ENCODE measurements around the gene CCNK. TPM values are rescaled to one million over a fixed set of nuclear protein-coding genes. Genes with fewer than 3 reads are reported as not detected.

Gene CCNK
- total RNA-seq, 1 donor: 28.6 TPM

DNA sequence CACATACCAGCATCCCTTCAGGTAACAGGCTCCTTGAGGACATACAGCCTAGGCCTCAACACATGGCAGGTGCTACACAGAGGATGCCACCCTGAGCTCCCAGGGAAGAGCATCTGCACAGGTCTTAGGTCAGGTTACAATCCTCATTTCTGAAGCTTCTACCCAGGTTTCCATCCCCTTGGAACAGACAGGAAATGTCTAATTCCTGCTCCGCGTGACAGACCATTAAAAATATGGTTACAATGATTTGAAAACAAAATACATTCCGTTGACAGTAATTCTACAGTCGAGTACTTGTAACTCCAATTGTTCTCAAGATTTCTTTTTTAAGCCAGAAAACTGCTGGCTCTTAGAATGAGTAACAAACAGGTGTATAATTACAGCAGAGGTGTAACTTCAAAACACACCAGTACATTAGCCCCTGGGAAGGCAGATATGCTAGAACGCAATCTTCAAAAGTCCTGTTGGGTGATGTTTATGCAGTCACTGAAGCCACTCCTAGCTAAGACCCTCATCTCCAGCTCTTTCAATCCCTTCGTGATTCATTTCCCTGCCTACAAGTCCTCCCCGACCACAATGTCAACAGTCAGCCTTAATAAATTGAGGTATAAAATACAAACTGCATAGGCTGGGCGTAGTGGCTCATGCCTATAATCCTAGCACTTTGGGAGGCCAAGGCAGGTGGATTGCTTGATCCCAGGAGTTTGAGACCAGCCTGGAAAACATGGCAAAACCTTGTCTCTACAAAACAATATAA, 12.2 kb upstream of the CCNK start:
- Histone ChIP-seq H3K27ac (ENCODE audit: low read depth, low read length) (no peak overlapping the region), H3K4me3 (ENCODE audit: insufficient read depth, low read length) (no peak overlapping the region), H3K4me2 (ENCODE audit: insufficient read depth, low read length) (no peak overlapping the region), H3K9me3 (ENCODE audit: low read depth, low read length) (no peaks in the 10 kb centered on the region), H3K27me3 (ENCODE audit: insufficient read depth, low read length) (no peaks in the 10 kb centered on the region), H3K4me1 (ENCODE audit: insufficient read depth, low read length) (peaks cover 8% of the 10 kb centered on the region), H2AFZ (ENCODE audit: low read length) (no peak overlapping the region), H3K36me3 (ENCODE audit: insufficient read depth, low read length) (peaks cover 3% of the 10 kb centered on the region), H3K79me2 (ENCODE audit: insufficient read depth, low read length) (peaks cover 86% of the 10 kb centered on the region), H4K20me1 (ENCODE audit: insufficient read depth, low read length) (peaks cover 45% of the 10 kb centered on the region)
- no peak for DNase-seq (ENCODE audit: insufficient read length, low spot score, missing footprints)
- no peak for TF ChIP-seq CTCF (IDR thresholded peaks at IDR 0.05; ENCODE audit: extremely low read depth, low read depth, low read length)

DNA sequence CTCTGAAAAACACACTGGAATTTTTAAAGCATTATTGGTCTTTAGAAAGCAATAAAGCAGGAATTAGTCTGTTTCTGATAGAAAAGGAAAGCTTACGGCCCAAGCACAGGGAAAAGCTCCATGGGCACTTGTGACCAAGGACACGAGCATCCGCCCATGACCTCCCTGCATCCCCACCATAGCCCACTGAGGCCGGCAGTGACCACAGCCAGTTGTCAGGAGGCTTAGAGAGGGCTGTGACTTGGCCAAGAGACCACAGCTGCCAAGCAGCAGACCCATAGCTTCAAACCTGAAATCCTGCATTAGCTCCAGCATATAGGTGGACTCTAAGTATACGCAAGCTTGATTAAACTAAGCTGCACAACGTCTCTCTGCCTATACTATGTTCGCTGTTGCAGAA, 9.5 kb upstream of the CCNK start:
- H3K4me3 ChIP-seq (ENCODE audit: insufficient read depth, low read length): no peak overlapping the region
- H3K4me2 ChIP-seq (ENCODE audit: insufficient read depth, low read length): no peak overlapping the region
- no peak overlapping the region for H3K27ac ChIP-seq (ENCODE audit: low read depth, low read length)
- TF ChIP-seq CTCF (IDR thresholded peaks at IDR 0.05; ENCODE audit: extremely low read depth, low read depth, low read length): no peak
- peaks cover 56% of the 10 kb centered on the region for H4K20me1 ChIP-seq (ENCODE audit: insufficient read depth, low read length)
- H2AFZ ChIP-seq (ENCODE audit: low read length): no peak overlapping the region
- peaks cover 8% of the 10 kb centered on the region for H3K4me1 ChIP-seq (ENCODE audit: insufficient read depth, low read length)
- H3K36me3 ChIP-seq (ENCODE audit: insufficient read depth, low read length): no peaks in the 10 kb centered on the region
- no peaks in the 10 kb centered on the region for H3K27me3 ChIP-seq (ENCODE audit: insufficient read depth, low read length)
- peaks cover 98% of the 10 kb centered on the region for H3K79me2 ChIP-seq (ENCODE audit: insufficient read depth, low read length)
- no peak for DNase-seq (ENCODE audit: insufficient read length, low spot score, missing footprints)
- no peaks in the 10 kb centered on the region for H3K9me3 ChIP-seq (ENCODE audit: low read depth, low read length)

DNA sequence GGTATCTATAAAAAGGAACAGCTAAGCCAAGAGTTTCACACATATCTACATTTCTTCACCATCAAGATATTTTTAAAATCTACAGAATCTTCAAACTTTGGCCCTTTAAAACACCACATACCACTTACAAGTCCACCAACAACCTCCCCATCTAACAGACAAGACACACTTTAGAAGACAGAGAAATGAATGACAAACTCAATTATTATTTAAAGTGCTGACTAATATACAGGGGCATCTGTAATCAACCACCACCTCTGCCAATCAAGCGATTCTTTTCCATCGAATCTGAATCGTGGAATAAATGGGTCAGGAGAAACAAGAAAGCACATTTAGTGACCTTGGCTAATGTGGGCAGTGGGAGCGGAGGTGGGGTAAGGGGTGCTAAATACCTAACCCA, 8.3 kb upstream of the CCNK start:
- Histone ChIP-seq H3K79me2 (ENCODE audit: insufficient read depth, low read length) (peaks cover 99% of the 10 kb centered on the region), H3K27ac (ENCODE audit: low read depth, low read length) (no peak overlapping the region), H2AFZ (ENCODE audit: low read length) (no peak overlapping the region), H3K4me3 (ENCODE audit: insufficient read depth, low read length) (no peak overlapping the region), H3K4me2 (ENCODE audit: insufficient read depth, low read length) (peak overlapping the region; percentile 4), H4K20me1 (ENCODE audit: insufficient read depth, low read length) (peaks cover 55% of the 10 kb centered on the region), H3K9me3 (ENCODE audit: low read depth, low read length) (no peaks in the 10 kb centered on the region), H3K27me3 (ENCODE audit: insufficient read depth, low read length) (no peaks in the 10 kb centered on the region), H3K4me1 (ENCODE audit: insufficient read depth, low read length) (peaks cover 8% of the 10 kb centered on the region), H3K36me3 (ENCODE audit: insufficient read depth, low read length) (no peaks in the 10 kb centered on the region)
- peak; percentile 66 for DNase-seq (ENCODE audit: insufficient read length, low spot score, missing footprints)
- no peak for TF ChIP-seq CTCF (IDR thresholded peaks at IDR 0.05; ENCODE audit: extremely low read depth, low read depth, low read length)

GRCh38 chr14:99473458-99473857, 7.8 kb upstream of the CCNK start:
- no peak for DNase-seq (ENCODE audit: insufficient read length, low spot score, missing footprints)
- TF ChIP-seq CTCF (IDR thresholded peaks at IDR 0.05; ENCODE audit: extremely low read depth, low read depth, low read length): no peak
- Histone ChIP-seq H3K4me3 (ENCODE audit: insufficient read depth, low read length) (no peak overlapping the region), H2AFZ (ENCODE audit: low read length) (no peak overlapping the region), H3K79me2 (ENCODE audit: insufficient read depth, low read length) (peaks cover 99% of the 10 kb centered on the region), H3K4me1 (ENCODE audit: insufficient read depth, low read length) (peaks cover 8% of the 10 kb centered on the region), H3K27me3 (ENCODE audit: insufficient read depth, low read length) (no peaks in the 10 kb centered on the region), H4K20me1 (ENCODE audit: insufficient read depth, low read length) (peaks cover 50% of the 10 kb centered on the region), H3K4me2 (ENCODE audit: insufficient read depth, low read length) (no peak overlapping the region), H3K36me3 (ENCODE audit: insufficient read depth, low read length) (no peaks in the 10 kb centered on the region), H3K9me3 (ENCODE audit: low read depth, low read length) (no peaks in the 10 kb centered on the region), H3K27ac (ENCODE audit: low read depth, low read length) (no peak overlapping the region)

Data from osteoblast (primary cell).